ENCODE data around the gene SEPTIN7.

DNA sequence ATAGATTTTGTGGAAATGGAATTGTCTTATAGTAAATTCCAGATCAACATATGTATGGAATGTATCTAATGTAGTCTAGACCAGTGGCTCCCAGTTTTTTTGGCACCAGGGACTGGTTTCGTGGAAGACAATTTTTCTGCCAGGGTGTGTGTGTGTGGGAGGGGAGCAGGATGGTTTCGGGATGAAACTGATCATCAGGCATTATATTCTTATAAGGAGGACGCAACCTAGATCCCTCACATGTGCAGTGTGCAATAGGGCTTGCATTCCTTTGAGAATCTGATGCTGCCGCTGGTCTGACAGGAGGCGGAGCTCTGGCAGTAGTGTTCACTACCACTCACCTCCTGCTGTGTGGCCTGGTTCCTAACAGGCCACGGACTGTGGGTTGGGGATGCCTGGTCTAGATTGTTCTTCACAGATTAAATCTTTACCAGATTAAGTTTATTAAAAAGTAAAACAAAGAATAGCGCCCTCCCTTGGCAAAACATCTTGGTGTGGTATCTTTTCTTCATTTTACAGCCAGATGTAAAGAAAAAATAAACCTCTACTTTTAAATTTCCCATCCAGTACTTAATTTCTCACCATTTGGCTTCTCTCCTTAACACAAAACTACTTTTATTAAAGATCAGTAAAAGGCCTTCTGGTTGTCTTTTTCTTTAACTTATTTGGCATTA is 48.4 kb downstream of the SEPTIN7 start:
- TF ChIP-seq CTCF (IDR thresholded peaks at IDR 0.05): no peak
- TF ChIP-seq POLR2A (IDR thresholded peaks at IDR 0.05): no peak
